Prostate gland (tissue), 2 donors: ENCODE measurements around the gene WNK2. TPM values are rescaled to one million over a fixed set of nuclear protein-coding genes. Genes with fewer than 3 reads are reported as not detected.

ENCODE experiments used
- DNase-seq: peaks from one replicate; pipeline ENCODE4 v3.0.0-alpha.2; 2019; ENCODE audit warnings: low spot score
- H3K27ac ChIP-seq, 2 donors: fragments of 200-600 bp; sonication (generic); 2 replicates each; pipeline ENCODE4 v1.5.1; 2017 to 2019
- H3K27me3 ChIP-seq: fragments of 200-600 bp; sonication (generic); replicated peaks from 2 replicates; pipeline ENCODE4 v1.5.1; 2019; ENCODE audit not compliant: insufficient read depth
- H3K36me3 ChIP-seq, 2 donors: fragments of 200-600 bp; sonication (generic); 1 replicate in 1 of 2; 2 replicates in 1 of 2; pipeline versions ENCODE4 v1.5.1 to v1.8.1; 2017 to 2019
- H3K4me1 ChIP-seq: fragments of 200-600 bp; sonication (generic); replicated peaks from 2 replicates; pipeline ENCODE4 v1.5.1; 2019
- H3K4me3 ChIP-seq, 2 donors: fragments of 200-600 bp; sonication (generic); 2 replicates each; pipeline ENCODE4 v1.5.1; 2017 to 2019
- H3K9me3 ChIP-seq: fragments of 200-600 bp; sonication (generic); 2 replicates; pipeline ENCODE4 v1.5.1; 2017
- POLR2A ChIP-seq: fragments of 450-650 bp; IDR thresholded peaks from one replicate; pipeline ENCODE4 v1.6.1; 2016; ENCODE audit warnings: antibody characterized with exemption, mild to moderate bottlenecking
- POLR2AphosphoS5 ChIP-seq: sonication (generic); formaldehyde crosslinking; IDR thresholded peaks from one replicate; pipeline ENCODE4 v1.6.1; 2017; ENCODE audit warnings: antibody characterized with exemption
- WGBS: methylation state at CpG from one replicate; pipeline ENCODE4 v1.1.5; 2018; 5-methylcytosine and 5-hydroxymethylcytosine counted together
- intact Hi-C: fragments of 100-400 bp; cut with DNase I; formaldehyde crosslinking; loops from one replicate; pipeline ENCODE4 v1.14.2; 2022
- total RNA-seq, 2 donors: library from RNA; depleted of rRNA; stranded (reverse); fragments of >200 nt; gene quantifications; one replicate each; pipeline ENCODE4 v1.1.0, GENCODE V29; 2016
- TF ChIP-seq, protein P1 (sequence below), 4 experiments: fragments of 200-600 bp in 2 of 4; fragments of 450-650 bp in 2 of 4; sonication (generic) in 2 of 4; IDR thresholded peaks; 1 replicate in 3 of 4; 2 replicates in 1 of 4; pipeline ENCODE4 v1.5.1; 2016 to 2019; ENCODE audit warnings: antibody characterized with exemption in 4 of 4, mild to moderate bottlenecking in 2 of 4, moderate library complexity in 2 of 4

WNK2 gene
- total RNA-seq, 2 donors from 2014 or later, result 77.9 to 136 TPM

GRCh38 chr9:93204470-93205043 is 20.6 kb downstream of the WNK2 start:
- H3K4me1 ChIP-seq, result peaks cover 34% of the 10 kb centered on the region

DNA sequence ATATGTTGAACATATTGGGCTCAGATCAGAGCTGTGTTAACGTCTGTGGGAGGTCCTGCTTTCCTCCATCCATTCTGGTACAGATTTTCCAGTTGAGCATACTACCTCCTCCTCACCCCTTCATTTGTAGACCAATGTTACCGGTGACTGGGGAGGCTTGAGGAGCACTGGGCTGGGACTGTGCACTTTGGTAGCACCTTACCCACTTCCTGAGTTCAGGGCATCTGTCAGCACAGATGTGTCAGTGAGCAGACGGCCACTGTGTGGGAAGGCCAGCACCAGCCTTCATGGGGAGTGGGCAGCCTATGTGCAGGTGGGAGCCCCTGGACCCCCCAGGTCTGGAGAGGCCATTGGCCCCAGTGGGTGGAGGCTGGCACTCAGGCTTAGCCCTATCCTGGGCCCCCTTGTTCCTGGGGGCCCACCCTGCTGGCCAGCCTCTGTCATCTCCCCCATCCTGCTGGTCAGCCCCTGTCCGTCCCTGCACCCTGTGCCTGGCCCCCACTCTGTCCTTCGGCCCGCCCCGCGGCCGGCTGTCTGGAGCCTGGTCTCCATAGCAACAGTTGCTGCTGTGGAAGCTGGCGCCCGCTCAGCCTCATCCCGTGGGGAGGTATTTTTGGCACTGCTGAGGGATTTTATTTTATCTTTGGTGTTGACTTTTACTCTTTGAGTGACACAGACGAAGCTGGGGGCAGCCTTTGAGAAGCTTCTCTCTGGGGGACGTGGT is 21.3 kb downstream of the WNK2 start:
- Histone ChIP-seq H3K27ac (peak overlapping the region; percentile 11 to 40), H3K36me3 (no peaks in the 10 kb centered on the region), H3K4me1 (peaks cover 34% of the 10 kb centered on the region), H3K27me3 (no peaks in the 10 kb centered on the region), H3K9me3 (no peaks in the 10 kb centered on the region), H3K4me3 (no peak overlapping the region)
- intact Hi-C loops, result no loop called here
- peak; percentile 53 for DNase-seq
- TF ChIP-seq POLR2AphosphoS5, result peak; percentile 63
- TF ChIP-seq, protein P1, sequence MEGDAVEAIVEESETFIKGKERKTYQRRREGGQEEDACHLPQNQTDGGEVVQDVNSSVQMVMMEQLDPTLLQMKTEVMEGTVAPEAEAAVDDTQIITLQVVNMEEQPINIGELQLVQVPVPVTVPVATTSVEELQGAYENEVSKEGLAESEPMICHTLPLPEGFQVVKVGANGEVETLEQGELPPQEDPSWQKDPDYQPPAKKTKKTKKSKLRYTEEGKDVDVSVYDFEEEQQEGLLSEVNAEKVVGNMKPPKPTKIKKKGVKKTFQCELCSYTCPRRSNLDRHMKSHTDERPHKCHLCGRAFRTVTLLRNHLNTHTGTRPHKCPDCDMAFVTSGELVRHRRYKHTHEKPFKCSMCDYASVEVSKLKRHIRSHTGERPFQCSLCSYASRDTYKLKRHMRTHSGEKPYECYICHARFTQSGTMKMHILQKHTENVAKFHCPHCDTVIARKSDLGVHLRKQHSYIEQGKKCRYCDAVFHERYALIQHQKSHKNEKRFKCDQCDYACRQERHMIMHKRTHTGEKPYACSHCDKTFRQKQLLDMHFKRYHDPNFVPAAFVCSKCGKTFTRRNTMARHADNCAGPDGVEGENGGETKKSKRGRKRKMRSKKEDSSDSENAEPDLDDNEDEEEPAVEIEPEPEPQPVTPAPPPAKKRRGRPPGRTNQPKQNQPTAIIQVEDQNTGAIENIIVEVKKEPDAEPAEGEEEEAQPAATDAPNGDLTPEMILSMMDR (IDR thresholded peaks at IDR 0.05), result no peak
- 9% methylated on average over 13 of the region's 14 CpGs for WGBS

More at GRCh38 chr9:93204470-93205043, 20.6 kb downstream of the WNK2 start:
- Histone ChIP-seq H3K9me3 (no peaks in the 10 kb centered on the region), H3K36me3 (no peaks in the 10 kb centered on the region), H3K27ac (peak overlapping the region in 1 of 2 donors; percentile 10), H3K27me3 (no peaks in the 10 kb centered on the region), H3K4me3 (no peak overlapping the region)
- DNase-seq, result no peak
- intact Hi-C loops, result no loop called here
- TF ChIP-seq POLR2A (no peak), POLR2AphosphoS5 (no peak)
- TF ChIP-seq, protein P1 (IDR thresholded peaks at IDR 0.05), result no peak
- 63% methylated on average over 4 of the region's 4 CpGs for WGBS

GRCh38 chr9:93205896-93206575 is 22.1 kb downstream of the WNK2 start:
- peak overlapping the region; percentile 38 to 40 for H3K27ac ChIP-seq
- no peaks in the 10 kb centered on the region for H3K36me3 ChIP-seq
- WGBS, result 66% methylated on average over 12 of the region's 12 CpGs
- H3K9me3 ChIP-seq, result no peaks in the 10 kb centered on the region
- H3K4me3 ChIP-seq, result no peak overlapping the region
- no peak for DNase-seq
- TF ChIP-seq, protein P1 (IDR thresholded peaks at IDR 0.05), result no peak
- TF ChIP-seq POLR2AphosphoS5 (no peak), POLR2A (no peak)
- intact Hi-C loops, result loop anchor here (2.0 kb wide), 1 partner anchor 21 kb away; the partner anchor contains the start of gene WNK2
- peaks cover 32% of the 10 kb centered on the region for H3K4me1 ChIP-seq
- H3K27me3 ChIP-seq, result no peaks in the 10 kb centered on the region

DNA sequence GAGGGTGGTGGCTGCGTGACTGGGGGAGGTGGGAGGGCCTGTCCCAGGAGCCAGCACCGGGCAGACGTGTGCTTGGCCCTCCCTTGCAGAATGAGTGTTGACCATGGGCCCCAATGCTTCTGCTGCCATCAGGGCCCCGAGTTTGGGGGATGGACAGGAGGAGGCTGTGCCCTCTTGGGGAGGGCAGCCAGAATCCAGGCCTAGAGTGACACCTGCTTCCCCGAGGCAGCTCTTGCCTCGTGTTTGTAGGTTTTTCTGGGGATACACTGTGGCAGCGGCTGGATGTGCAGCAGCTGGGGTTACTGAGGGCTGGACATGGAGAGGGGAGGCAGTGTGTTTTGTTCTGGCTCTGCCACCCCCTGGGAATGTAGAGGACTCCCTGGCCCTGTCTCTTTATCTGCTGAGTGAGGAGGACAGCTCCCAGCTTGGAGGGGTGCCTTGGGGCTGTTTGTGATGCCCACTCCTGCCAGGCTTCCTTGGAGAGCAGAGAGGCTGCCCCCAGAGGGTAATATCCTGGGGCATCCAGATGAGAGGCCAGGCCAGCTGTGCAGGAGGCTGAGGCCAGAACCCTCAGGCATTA is 22.7 kb downstream of the WNK2 start:
- intact Hi-C loops, result loop anchor here (2.0 kb wide), 1 partner anchor 22 kb away; the partner anchor contains the start of gene WNK2
- Histone ChIP-seq H3K4me3 (no peak overlapping the region), H3K36me3 (no peaks in the 10 kb centered on the region), H3K27ac (peak overlapping the region in 1 of 2 donors; percentile 38), H3K4me1 (peaks cover 27% of the 10 kb centered on the region), H3K9me3 (no peaks in the 10 kb centered on the region), H3K27me3 (no peaks in the 10 kb centered on the region)
- WGBS, result 54% methylated on average over 4 of the region's 7 CpGs
- DNase-seq, result no peak
- no peak for TF ChIP-seq POLR2AphosphoS5
- TF ChIP-seq POLR2A, result no peak
- TF ChIP-seq, protein P1 (IDR thresholded peaks at IDR 0.05), result no peak
